ENCODE data around the gene HCCS.

GRCh38 chrX:11172415-11172814 is 61.3 kb downstream of the HCCS start:
- TF ChIP-seq POLR2A (IDR thresholded peaks at IDR 0.05) = no peak
- no peak for TF ChIP-seq CTCF (IDR thresholded peaks at IDR 0.05)
